GM12872 (cell line): ENCODE measurements around the gene PAFAH1B2.

ENCODE experiments used
- TF ChIP-seq, protein P1 (sequence below): IDR thresholded peaks from 3 replicates; pipeline ENCODE4 v1.5.1; 2011; ENCODE audit warnings: low read depth, mild to moderate bottlenecking, low read length, moderate library complexity; ENCODE audit not compliant: insufficient read depth

The PAFAH1B2 gene

DNA sequence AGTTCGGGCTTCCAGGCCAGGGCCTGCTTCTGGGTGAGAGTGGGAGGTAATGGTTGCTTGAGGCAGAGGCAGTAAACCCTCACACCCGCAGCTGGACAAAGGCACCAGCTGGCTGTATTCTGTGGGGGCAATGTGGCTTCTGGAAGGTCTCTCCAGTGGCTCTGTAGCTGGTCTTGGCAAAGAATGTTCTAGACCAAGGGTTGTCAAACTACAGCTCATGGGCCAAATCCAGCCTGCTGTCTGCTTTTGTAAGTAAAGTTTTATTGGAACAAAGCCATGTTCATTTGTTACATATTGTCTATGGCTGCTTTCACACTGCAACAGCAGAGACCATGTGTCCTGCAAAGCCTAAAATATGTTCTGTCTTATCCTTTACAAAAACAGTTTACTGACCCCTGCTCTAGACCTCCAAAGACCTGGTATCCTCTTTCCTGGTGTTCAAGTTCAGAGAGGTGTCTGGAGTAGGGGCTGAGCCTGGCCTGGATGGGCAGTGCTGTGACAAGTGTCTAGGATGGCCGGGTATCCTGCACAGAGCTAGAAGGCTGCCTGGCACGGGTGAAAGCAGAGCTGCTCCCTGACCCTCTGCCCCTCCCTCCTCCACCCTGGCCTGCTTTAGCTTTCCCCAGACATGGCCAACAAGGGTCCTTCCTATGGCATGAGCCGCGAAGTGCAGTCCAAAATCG is 58.4 kb downstream of the PAFAH1B2 start:
- TF ChIP-seq, protein P1, sequence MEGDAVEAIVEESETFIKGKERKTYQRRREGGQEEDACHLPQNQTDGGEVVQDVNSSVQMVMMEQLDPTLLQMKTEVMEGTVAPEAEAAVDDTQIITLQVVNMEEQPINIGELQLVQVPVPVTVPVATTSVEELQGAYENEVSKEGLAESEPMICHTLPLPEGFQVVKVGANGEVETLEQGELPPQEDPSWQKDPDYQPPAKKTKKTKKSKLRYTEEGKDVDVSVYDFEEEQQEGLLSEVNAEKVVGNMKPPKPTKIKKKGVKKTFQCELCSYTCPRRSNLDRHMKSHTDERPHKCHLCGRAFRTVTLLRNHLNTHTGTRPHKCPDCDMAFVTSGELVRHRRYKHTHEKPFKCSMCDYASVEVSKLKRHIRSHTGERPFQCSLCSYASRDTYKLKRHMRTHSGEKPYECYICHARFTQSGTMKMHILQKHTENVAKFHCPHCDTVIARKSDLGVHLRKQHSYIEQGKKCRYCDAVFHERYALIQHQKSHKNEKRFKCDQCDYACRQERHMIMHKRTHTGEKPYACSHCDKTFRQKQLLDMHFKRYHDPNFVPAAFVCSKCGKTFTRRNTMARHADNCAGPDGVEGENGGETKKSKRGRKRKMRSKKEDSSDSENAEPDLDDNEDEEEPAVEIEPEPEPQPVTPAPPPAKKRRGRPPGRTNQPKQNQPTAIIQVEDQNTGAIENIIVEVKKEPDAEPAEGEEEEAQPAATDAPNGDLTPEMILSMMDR: no peak

DNA sequence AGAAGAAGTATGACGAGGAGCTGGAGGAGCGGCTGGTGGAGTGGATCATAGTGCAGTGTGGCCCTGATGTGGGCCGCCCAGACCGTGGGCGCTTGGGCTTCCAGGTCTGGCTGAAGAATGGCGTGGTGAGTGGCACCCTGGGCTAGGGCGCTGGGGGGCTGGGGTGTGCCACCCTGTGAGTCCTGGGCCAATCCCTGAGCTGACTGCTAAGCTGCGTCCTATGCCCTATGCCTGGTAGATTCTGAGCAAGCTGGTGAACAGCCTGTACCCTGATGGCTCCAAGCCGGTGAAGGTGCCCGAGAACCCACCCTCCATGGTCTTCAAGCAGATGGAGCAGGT is 59.0 kb downstream of the PAFAH1B2 start:
- TF ChIP-seq, protein P1: no peak

DNA sequence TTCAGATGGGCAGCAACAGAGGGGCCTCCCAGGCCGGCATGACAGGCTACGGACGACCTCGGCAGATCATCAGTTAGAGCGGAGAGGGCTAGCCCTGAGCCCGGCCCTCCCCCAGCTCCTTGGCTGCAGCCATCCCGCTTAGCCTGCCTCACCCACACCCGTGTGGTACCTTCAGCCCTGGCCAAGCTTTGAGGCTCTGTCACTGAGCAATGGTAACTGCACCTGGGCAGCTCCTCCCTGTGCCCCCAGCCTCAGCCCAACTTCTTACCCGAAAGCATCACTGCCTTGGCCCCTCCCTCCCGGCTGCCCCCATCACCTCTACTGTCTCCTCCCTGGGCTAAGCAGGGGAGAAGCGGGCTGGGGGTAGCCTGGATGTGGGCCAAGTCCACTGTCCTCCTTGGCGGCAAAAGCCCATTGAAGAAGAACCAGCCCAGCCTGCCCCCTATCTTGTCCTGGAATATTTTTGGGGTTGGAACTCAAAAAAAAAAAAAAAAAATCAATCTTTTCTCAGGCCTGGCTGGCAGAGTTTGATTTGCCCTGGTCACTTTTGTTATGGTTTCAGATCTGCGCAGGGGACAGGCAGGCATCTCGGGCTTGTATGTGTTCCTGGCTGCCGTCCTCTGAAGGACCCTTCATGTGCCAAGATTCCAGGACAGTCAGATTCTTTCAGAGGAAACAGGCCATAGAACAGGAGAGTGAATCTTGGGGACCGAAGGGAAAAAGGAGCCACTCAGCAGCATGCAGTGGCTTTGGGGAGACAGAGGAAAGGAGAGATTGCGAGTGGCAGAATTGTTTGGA is 60.4 kb downstream of the PAFAH1B2 start:
- TF ChIP-seq, protein P1: no peak

DNA sequence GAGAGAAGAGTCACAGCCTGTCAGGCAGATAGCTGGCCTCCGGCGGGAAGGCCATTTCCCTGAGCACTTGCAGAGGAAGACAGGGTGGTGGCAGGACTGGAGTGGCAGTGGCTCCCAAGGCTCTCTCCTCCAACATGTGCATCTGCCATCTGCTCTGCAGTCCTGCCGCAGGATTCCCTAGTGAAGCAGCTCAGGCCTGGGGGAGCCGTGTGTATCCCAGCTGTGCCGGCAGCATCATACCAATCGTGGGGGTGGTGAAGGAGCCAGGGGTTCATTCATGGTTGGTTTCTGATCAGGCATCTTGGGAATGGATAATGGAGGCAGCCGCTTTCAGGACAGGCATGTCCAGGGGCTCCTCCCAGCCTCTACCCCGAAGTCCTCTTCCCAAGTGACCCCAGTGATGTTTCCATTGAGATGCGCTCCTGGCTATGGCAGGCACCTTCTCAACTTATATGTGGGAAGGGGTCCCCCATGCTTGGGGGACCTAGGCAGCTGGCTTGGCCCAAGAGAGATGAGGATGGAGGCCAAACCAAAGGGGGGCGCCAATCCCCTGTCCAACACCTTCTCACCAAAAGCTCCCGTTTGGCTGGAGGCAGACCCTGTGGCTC is 61.2 kb downstream of the PAFAH1B2 start:
- TF ChIP-seq, protein P1: no peak

DNA sequence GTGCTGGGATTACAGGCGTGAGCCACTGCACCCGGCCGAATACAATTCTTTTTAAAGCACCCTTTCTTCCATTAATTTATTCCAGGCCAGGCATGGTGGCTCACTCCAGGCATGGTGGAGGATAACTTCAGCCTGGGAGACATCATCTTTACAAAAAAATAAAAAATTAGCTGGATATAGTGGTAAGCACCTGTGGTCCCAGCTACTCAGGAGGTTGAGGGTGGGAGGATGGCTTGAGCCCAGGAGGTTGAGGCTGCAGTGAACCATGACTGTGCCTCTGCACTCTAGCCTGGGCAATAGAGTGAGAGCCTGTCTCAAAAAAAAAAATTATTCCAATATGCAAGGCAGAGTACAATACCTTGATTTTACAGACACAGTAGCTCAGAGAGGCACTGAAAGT is 66.5 kb downstream of the PAFAH1B2 start:
- TF ChIP-seq, protein P1: no peak

DNA sequence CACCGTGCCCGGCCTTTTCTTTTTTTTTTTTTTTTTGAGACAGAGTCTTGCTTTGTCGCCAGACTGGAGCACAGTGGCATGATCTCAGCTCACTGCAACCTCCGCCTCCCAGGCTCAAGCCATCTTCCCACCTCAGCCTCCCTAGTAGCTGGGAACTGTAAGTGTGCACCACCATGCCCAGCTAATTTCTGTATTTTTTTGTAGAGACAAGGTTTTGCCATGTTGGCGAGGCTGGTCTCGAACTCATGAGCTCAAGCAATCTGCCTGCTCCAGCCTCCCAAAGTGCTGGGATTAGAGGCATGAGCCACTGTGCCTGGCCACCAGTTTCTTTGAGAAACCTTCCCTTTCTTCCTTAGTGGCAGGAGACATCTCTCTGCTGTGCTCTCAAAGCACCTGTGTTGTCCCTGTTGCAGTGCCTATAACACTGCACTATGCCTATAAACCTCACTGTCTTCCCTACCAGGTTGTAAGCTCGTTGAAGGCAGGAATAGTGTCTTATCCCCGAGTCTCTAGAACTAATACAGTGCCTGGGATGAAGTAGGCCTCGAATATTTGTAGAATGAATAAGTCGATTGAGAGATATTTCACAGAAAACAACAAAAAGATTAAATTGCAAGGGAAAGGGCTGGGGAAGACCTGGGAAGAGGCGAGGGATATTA is 68.7 kb downstream of the PAFAH1B2 start:
- TF ChIP-seq, protein P1: no peak
